LNCAP (cell line): ENCODE results near the gene ARMH2.

Experiments
- CTCF ChIP-seq: fragments of 450-650 bp; IDR thresholded peaks from 2 replicates; pipeline ENCODE4 v1.5.1; 2017; ENCODE audit warnings: mild to moderate bottlenecking

ARMH2 gene

DNA sequence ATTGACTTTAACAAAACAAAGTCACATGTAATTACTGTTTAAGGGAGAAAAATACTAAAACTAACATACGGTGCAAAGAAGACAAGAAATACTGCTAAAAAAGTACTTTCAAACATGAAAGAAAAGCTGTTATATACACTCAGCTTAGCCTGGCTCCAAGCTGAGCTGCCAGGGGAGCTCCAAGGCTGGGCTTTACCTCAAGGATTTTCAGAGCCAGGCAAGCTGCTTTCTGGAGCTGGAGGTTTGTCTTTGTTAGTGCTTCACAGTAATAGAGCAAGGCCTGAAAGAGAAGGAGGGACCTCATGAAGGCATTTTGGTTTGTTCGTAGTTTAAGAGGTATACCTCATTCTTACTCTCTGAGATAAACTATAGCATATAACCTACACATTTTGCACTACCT is 19.6 kb upstream of the ARMH2 start:
- no peak for TF ChIP-seq CTCF

DNA sequence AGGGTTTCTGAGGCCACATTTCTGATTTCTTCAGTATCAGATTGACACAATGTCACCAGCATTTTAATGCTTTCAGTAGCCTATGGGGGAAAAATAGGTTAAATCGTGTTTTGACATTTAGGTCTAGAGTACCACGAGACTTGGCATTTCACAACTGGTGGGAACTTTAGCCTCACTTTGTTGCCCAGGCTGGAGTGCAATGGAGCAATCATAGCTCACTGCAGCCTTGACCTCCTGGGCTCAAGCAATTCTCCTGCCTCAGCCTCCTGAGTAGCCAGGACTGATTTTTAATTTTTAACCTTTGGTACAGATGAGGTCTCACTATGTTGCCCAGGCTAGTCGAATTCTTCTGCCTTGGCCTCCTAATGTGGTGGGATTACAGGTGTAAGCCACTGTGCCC is 11.0 kb upstream of the ARMH2 start:
- no peak for TF ChIP-seq CTCF

- TF ChIP-seq CTCF: no peak
Measured at GRCh38 chr6:24807584-24807983, 8.9 kb upstream of the ARMH2 start.

DNA sequence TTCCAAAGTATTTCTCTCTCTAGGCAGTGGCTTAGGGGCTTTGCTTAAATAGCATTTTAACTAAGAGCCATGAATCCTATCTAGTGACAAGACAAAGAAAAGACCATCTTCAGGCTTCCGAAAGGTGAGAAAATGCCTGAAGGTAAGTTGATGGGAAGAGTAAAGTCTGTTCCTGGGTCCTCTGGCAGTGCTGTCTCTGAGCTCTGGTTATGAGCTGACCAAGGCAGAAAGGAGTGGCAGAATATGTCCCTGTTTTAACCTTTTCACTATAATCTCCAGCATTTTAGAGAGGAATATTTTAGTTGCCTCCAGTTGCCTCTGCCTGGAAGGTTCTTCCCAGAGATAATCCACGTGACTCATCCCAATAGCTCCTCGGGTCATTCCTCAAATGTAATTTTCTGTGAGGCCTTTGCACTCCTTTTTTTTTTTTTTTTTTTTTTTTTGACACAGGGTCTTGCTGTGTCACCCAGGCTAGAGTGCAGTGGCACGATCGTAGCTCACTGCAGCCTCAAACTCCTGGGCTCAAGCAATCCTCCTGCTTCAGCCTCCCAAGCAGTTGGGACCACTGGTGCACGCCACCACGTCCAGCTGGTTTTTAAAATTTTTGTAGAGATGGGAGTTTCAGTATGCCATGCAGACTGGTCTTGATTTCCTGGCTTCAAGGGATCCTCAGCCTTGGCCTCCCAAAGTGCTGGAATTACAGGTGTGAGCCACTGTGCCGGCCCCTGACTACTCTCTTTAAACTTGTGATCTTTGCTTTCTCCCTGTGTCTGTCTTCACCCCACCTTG is 3.7 kb upstream of the ARMH2 start:
- TF ChIP-seq CTCF: no peak

DNA sequence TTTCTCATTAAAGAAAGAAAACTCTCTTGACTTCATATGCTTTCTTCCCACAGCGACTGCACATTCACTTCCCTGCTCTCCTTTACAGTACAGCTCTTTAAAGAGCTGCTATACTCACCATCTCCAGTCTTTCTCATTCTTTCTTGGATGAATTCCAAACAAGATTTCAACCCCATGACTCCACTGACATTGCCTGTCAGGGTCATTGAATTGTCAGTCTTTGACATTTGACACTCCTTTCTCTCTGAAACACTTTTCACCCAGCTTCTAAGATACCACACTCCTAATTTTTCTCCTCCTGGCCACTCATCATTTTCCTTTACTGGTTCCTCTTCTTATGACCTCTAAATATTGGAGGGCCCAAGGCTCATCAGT is 811 bp upstream of the ARMH2 start:
- no peak for TF ChIP-seq CTCF

DNA sequence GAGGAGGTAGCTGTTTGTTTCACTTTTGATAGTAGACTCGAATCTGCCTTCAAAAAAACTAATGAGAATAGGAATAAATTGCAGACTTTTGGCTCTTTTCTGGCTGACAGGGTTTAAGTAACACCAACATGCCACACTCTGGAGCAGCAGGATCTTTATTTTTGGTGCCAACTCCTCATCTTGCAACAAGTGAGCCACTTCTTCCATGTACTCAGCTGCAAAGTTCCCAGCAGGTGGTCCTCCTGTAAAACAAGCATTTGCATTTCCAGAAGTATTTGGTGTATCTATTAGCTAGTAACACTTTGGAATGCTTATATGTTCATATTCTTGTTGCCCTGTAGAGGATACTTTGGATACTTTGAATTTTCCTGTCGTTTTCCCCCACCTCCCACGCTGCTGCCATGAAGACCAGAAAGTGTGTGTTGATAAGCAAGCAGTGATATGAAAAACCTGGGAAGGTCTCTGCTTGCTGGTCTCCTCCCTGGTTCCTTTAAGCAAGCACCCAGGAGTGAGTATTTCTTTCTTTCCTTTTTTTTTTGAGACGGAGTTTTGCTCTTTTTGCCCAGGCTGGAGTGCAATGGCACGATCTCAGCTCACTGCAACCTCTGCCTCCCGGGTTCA is 1.0 kb downstream of the ARMH2 start:
- no peak for TF ChIP-seq CTCF

- no peak for TF ChIP-seq CTCF
Measured at GRCh38 chr6:24796616-24797290, 2.0 kb downstream of the ARMH2 start.
